Measurements from ENCODE around the gene LDHD.
A peak's percentile ranks its signal among the peaks of the same experiment; 100 is the strongest.

Gene LDHD

GRCh38 chr16:75065521-75066149 is 50.9 kb downstream of the LDHD start:
- peaks cover 11% of the 10 kb centered on the region for H3K27me3 Mint-ChIP-seq
- peaks cover 0 to 8% of the 10 kb centered on the region in 2 donors for H3K9me3 Mint-ChIP-seq
- peaks cover 44% of the 10 kb centered on the region for H3K4me1 Mint-ChIP-seq
- H3K4me3 Mint-ChIP-seq = no peak overlapping the region
- DNase-seq (no peak), ATAC-seq (no peak)
- no peak overlapping the region for H3K27ac Mint-ChIP-seq

DNA sequence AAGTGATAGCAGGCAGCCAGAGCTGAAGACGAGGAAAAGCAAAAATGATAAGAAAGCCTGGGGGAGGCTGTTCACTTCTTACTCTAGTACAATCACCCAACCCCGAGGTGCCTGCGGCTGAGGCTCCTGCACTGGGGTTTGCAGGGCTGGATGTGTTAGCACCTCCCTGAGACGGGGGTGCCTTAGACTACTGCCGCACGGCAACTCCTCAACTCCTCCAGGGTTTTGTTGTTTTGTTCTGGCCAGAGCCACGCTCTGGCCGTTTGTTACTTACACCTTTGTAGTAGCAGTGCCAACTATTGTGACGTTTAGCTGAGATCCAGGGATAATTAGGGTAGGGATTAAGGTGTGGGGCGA is 51.5 kb downstream of the LDHD start:
- peaks cover 44% of the 10 kb centered on the region for H3K4me1 Mint-ChIP-seq
- H3K27me3 Mint-ChIP-seq = peaks cover 11% of the 10 kb centered on the region
- peak; percentile 16 to 24 for DNase-seq
- peaks cover 0 to 8% of the 10 kb centered on the region in 2 donors for H3K9me3 Mint-ChIP-seq
- peak overlapping the region; percentile 62 to 70 for H3K4me3 Mint-ChIP-seq
- ATAC-seq = peak; percentile 82
- peak overlapping the region in 1 of 2 donors; percentile 68 for H3K27ac Mint-ChIP-seq

- Mint-ChIP-seq H3K9me3 (peaks cover 0 to 2% of the 10 kb centered on the region in 2 donors), H3K4me1 (peaks cover 44% of the 10 kb centered on the region), H3K27me3 (peaks cover 11% of the 10 kb centered on the region), H3K4me3 (peak overlapping the region; percentile 62 to 70), H3K27ac (peak overlapping the region in 1 of 2 donors; percentile 92)
- DNase-seq = peak; percentile 18 to 23
- ATAC-seq = peak; percentile 76
These were observed 52.0 kb downstream of the LDHD start for GRCh38 chr16:75064403-75065148.

- H3K9me3 Mint-ChIP-seq = no peaks in the 10 kb centered on the region
- peaks cover 44% of the 10 kb centered on the region for H3K4me1 Mint-ChIP-seq
- peaks cover 11% of the 10 kb centered on the region for H3K27me3 Mint-ChIP-seq
- ATAC-seq (no peak), DNase-seq (no peak)
- H3K27ac Mint-ChIP-seq = peak overlapping the region in 1 of 2 donors; percentile 53
- H3K4me3 Mint-ChIP-seq = peak overlapping the region; percentile 3 to 15
These were observed 53.0 kb downstream of the LDHD start for GRCh38 chr16:75063549-75064088.

GRCh38 chr16:75062976-75063346 is 53.6 kb downstream of the LDHD start:
- no peak for DNase-seq
- no peak overlapping the region for H3K4me3 Mint-ChIP-seq
- no peak for ATAC-seq
- H3K27me3 Mint-ChIP-seq = peaks cover 11% of the 10 kb centered on the region
- H3K27ac Mint-ChIP-seq = no peak overlapping the region
- no peaks in the 10 kb centered on the region for H3K9me3 Mint-ChIP-seq
- peaks cover 44% of the 10 kb centered on the region for H3K4me1 Mint-ChIP-seq

GRCh38 chr16:75062135-75062975 is 54.2 kb downstream of the LDHD start:
- H3K4me3 Mint-ChIP-seq = no peak overlapping the region
- no peaks in the 10 kb centered on the region for H3K9me3 Mint-ChIP-seq
- ATAC-seq (no peak), DNase-seq (no peak)
- peaks cover 44% of the 10 kb centered on the region for H3K4me1 Mint-ChIP-seq
- H3K27ac Mint-ChIP-seq = no peak overlapping the region
- H3K27me3 Mint-ChIP-seq = peaks cover 11% of the 10 kb centered on the region
